ENCODE measurements around the gene TOR1A. TPM values are rescaled to one million over a fixed set of nuclear protein-coding genes. Genes with fewer than 3 reads are reported as not detected.
"Not testable (repeated sequence)": the region's sequence is repeated elsewhere in the genome, so short reads cannot be mapped to it uniquely, and the experiment has no call there.

TOR1A gene
- total RNA-seq, 1 donor from 2014 or later = 45.3 TPM

GRCh38 chr9:129786481-129786880, 37.5 kb downstream of the TOR1A start:
- Mint-ChIP-seq H3K4me1 (ENCODE audit: low read depth) (peaks cover 7% of the 10 kb centered on the region), H3K27ac (ENCODE audit: unreplicated experiment) (no peak overlapping the region), H3K9me3 (ENCODE audit: low read depth) (no peaks in the 10 kb centered on the region), H3K36me3 (ENCODE audit: low read depth) (no peaks in the 10 kb centered on the region), H3K27me3 (ENCODE audit: low read depth) (peaks cover 20% of the 10 kb centered on the region), H3K4me3 (ENCODE audit: unreplicated experiment) (no peak overlapping the region)
- DNase-seq (ENCODE audit: low spot score) = no peak
- TF ChIP-seq, protein P1, sequence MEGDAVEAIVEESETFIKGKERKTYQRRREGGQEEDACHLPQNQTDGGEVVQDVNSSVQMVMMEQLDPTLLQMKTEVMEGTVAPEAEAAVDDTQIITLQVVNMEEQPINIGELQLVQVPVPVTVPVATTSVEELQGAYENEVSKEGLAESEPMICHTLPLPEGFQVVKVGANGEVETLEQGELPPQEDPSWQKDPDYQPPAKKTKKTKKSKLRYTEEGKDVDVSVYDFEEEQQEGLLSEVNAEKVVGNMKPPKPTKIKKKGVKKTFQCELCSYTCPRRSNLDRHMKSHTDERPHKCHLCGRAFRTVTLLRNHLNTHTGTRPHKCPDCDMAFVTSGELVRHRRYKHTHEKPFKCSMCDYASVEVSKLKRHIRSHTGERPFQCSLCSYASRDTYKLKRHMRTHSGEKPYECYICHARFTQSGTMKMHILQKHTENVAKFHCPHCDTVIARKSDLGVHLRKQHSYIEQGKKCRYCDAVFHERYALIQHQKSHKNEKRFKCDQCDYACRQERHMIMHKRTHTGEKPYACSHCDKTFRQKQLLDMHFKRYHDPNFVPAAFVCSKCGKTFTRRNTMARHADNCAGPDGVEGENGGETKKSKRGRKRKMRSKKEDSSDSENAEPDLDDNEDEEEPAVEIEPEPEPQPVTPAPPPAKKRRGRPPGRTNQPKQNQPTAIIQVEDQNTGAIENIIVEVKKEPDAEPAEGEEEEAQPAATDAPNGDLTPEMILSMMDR (IDR thresholded peaks at IDR 0.05) = no peak

GRCh38 chr9:129785866-129786265, 38.1 kb downstream of the TOR1A start:
- H3K27ac Mint-ChIP-seq (ENCODE audit: unreplicated experiment) = no peak overlapping the region
- H3K36me3 Mint-ChIP-seq (ENCODE audit: low read depth) = no peaks in the 10 kb centered on the region
- H3K4me3 Mint-ChIP-seq (ENCODE audit: unreplicated experiment) = no peak overlapping the region
- H3K4me1 Mint-ChIP-seq (ENCODE audit: low read depth) = peaks cover 7% of the 10 kb centered on the region
- DNase-seq (ENCODE audit: low spot score) = no peak
- H3K27me3 Mint-ChIP-seq (ENCODE audit: low read depth) = peaks cover 20% of the 10 kb centered on the region
- TF ChIP-seq, protein P1 (IDR thresholded peaks at IDR 0.05) = no peak
- no peaks in the 10 kb centered on the region for H3K9me3 Mint-ChIP-seq (ENCODE audit: low read depth)

DNA sequence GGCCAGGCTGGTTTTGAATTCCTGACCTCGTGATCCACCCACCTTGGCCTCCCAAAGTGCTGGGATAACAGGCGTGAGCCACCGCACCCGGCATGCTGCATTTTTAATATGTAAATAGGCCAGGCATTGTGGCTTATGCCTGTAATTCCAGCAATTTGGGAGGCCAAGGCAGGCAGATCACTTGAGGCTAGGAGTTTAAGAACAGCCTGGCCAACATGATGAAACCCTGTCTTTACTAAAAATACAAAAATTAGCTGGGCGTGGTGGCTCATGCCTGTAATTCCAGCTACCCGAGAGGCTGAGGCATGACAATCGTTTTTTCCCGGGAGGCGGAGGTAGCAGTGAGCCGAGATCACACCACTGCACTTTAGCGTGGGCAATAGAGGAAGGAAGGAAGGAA, 39.0 kb downstream of the TOR1A start:
- H3K4me1 Mint-ChIP-seq (ENCODE audit: low read depth); H3K9me3 Mint-ChIP-seq (ENCODE audit: low read depth); DNase-seq (ENCODE audit: low spot score); H3K4me3 Mint-ChIP-seq (ENCODE audit: unreplicated experiment); H3K36me3 Mint-ChIP-seq (ENCODE audit: low read depth); H3K27ac Mint-ChIP-seq (ENCODE audit: unreplicated experiment): not testable (repeated sequence)
- peaks cover 15% of the 10 kb centered on the region for H3K27me3 Mint-ChIP-seq (ENCODE audit: low read depth)

DNA sequence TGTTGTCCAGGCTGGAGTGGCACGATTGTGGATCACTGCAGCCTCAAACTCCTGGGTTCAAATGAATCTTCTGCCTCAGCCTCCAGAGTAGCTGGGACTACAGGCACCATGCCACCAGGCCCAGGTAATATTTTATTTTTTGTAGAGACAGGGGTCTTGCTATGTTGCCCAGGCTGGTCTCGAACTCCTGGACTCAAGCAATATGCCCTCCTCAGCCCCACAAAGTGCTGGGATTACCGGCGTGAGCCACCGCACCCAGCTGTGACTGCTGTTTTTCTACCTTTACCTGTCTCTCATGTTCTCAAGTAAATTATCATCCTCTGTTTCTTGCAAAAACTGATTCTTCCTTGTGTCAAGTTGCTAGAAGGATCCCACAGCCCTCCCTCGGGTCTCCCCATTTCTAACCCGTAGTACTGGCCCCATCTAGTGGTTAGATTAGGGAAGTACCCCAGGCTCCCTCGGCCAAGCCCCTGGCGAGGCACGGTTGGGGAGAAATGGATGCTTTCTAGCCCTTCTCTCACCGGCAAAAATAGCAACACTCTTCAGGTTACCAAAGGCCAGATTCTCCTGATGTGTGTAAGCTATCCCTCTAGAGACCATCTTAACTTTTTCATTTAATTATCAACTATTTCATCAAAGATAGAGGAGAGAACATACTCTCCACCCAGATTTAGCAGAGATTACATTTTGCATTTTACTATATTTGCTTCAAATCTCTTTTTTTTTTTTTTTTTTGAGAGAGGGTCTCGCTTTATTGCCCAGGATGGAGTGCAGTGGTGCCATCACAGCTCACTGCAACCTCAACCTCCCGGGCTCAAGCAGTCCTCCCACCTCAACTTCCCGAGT, 40.2 kb downstream of the TOR1A start:
- Mint-ChIP-seq H3K4me3 (ENCODE audit: unreplicated experiment) (no peak overlapping the region), H3K27me3 (ENCODE audit: low read depth) (peaks cover 18% of the 10 kb centered on the region), H3K36me3 (ENCODE audit: low read depth) (no peaks in the 10 kb centered on the region), H3K4me1 (ENCODE audit: low read depth) (peaks cover 4% of the 10 kb centered on the region), H3K9me3 (ENCODE audit: low read depth) (no peaks in the 10 kb centered on the region), H3K27ac (ENCODE audit: unreplicated experiment) (no peak overlapping the region)
- no peak for DNase-seq (ENCODE audit: low spot score)
- TF ChIP-seq, protein P1 (IDR thresholded peaks at IDR 0.05) = peak; percentile 95

DNA sequence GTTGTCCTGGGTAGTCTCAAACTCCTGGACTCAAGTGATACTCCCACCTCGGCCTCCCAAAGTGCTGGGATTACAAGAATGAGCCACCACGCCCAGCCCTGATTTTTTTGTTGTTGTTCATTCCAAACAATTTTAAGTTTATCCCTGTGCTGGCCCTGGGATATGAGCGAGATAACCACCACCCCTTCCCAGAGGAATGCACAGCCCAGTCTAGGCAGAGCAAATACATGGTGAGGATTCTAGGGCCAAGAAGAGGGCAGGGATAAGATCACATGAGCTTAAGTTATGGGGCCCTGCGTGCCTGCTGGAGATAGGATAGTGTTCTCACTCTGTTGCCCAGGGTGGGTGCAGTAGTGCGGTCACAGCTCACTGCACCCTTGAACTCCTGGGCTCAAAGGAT, 42.0 kb downstream of the TOR1A start:
- H3K9me3 Mint-ChIP-seq (ENCODE audit: low read depth) = no peaks in the 10 kb centered on the region
- H3K27me3 Mint-ChIP-seq (ENCODE audit: low read depth) = peaks cover 10% of the 10 kb centered on the region
- H3K36me3 Mint-ChIP-seq (ENCODE audit: low read depth) = no peaks in the 10 kb centered on the region
- peaks cover 12% of the 10 kb centered on the region for H3K4me1 Mint-ChIP-seq (ENCODE audit: low read depth)
- H3K4me3 Mint-ChIP-seq (ENCODE audit: unreplicated experiment) = no peak overlapping the region
- no peak for DNase-seq (ENCODE audit: low spot score)
- TF ChIP-seq, protein P1 (IDR thresholded peaks at IDR 0.05) = no peak
- no peak overlapping the region for H3K27ac Mint-ChIP-seq (ENCODE audit: unreplicated experiment)

DNA sequence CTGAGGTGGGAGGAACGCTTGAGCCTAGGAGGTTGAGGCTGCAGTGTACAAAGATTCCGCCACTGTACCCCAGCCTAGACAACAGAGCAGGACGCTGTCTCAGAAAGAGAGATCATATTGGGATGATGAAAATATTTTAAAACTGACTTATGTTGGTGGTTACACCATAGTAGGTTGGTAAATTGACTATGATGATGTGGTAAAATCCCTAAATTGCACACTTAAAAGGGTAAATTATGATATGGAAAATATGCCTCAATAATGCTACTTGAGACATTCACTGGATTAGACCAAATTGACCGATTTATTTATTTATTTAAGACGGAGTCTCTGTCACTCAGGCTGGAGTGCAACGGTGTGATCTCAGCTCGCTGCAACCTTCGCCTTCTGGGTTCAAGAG, 42.8 kb downstream of the TOR1A start:
- no peak overlapping the region for H3K4me3 Mint-ChIP-seq (ENCODE audit: unreplicated experiment)
- H3K27ac Mint-ChIP-seq (ENCODE audit: unreplicated experiment) = no peak overlapping the region
- H3K9me3 Mint-ChIP-seq (ENCODE audit: low read depth) = no peaks in the 10 kb centered on the region
- no peak for DNase-seq (ENCODE audit: low spot score)
- peaks cover 18% of the 10 kb centered on the region for H3K4me1 Mint-ChIP-seq (ENCODE audit: low read depth)
- H3K36me3 Mint-ChIP-seq (ENCODE audit: low read depth) = no peaks in the 10 kb centered on the region
- peaks cover 3% of the 10 kb centered on the region for H3K27me3 Mint-ChIP-seq (ENCODE audit: low read depth)
- TF ChIP-seq, protein P1 (IDR thresholded peaks at IDR 0.05) = no peak
